Right forelimb (tissue), 1 donor: ENCODE data around the gene ISM1.

Experiments used
- DNase-seq: peaks from one replicate; pipeline ENCODE4 v3.0.0-alpha.2; 2018

ISM1 gene

GRCh38 chr20:13284830-13285229 lies 63.8 kb downstream of the ISM1 start:
- DNase-seq: no peak

- no peak for DNase-seq
Observed at GRCh38 chr20:13285408-13285807, 64.3 kb downstream of the ISM1 start.

GRCh38 chr20:13286052-13286451 lies 65.0 kb downstream of the ISM1 start:
- no peak for DNase-seq

GRCh38 chr20:13286607-13287006 lies 65.5 kb downstream of the ISM1 start:
- DNase-seq: no peak

GRCh38 chr20:13288357-13288756 lies 67.3 kb downstream of the ISM1 start:
- no peak for DNase-seq

- no peak for DNase-seq
Observed at GRCh38 chr20:13289031-13289430, 68.0 kb downstream of the ISM1 start.

GRCh38 chr20:13290724-13291123 lies 69.7 kb downstream of the ISM1 start:
- no peak for DNase-seq

- DNase-seq: no peak
Observed at GRCh38 chr20:13291157-13291556, 70.1 kb downstream of the ISM1 start.

- no peak for DNase-seq
Observed at GRCh38 chr20:13292201-13292885, 71.3 kb downstream of the ISM1 start.

- no peak for DNase-seq
Observed at GRCh38 chr20:13294522-13294921, 73.4 kb downstream of the ISM1 start.

GRCh38 chr20:13295637-13296036 lies 74.6 kb downstream of the ISM1 start:
- DNase-seq: no peak

- DNase-seq: no peak
Observed at GRCh38 chr20:13296070-13296469, 75.0 kb downstream of the ISM1 start.

GRCh38 chr20:13297147-13297899 lies 76.2 kb downstream of the ISM1 start:
- DNase-seq: no peak

GRCh38 chr20:13298692-13299373 lies 77.8 kb downstream of the ISM1 start:
- no peak for DNase-seq

GRCh38 chr20:13299401-13299800 lies 78.3 kb downstream of the ISM1 start:
- DNase-seq: no peak

- DNase-seq: no peak
Observed at GRCh38 chr20:13301596-13301995, 80.5 kb downstream of the ISM1 start.

GRCh38 chr20:13302647-13303450 lies 81.8 kb downstream of the ISM1 start:
- DNase-seq: no peak

GRCh38 chr20:13305284-13305683 lies 84.2 kb downstream of the ISM1 start:
- DNase-seq: no peak

GRCh38 chr20:13307562-13308163 lies 86.6 kb downstream of the ISM1 start:
- DNase-seq: no peak

GRCh38 chr20:13312300-13312699 lies 91.2 kb downstream of the ISM1 start:
- DNase-seq: no peak

GRCh38 chr20:13313201-13313600 lies 92.1 kb downstream of the ISM1 start:
- DNase-seq: no peak

GRCh38 chr20:13317439-13317838 lies 96.4 kb downstream of the ISM1 start:
- DNase-seq: no peak
